CD14-positive monocyte (primary cell): Measurements from ENCODE around the gene CLK4. TPM values are rescaled to one million over a fixed set of nuclear protein-coding genes. Genes with fewer than 3 reads are reported as not detected.

Experiments used
- DNase-seq, 3 donors: peaks; one replicate each; pipeline ENCODE4 v3.0.0-alpha.2; 2011 to 2022
- H2AFZ ChIP-seq: 2 replicates; pipeline ENCODE4 v1.6.0; 2012; ENCODE audit warnings: mild to moderate bottlenecking, low read depth, low read length, inconsistent platforms; ENCODE audit not compliant: insufficient read depth, poor library complexity, severe bottlenecking
- H3K27ac ChIP-seq, 2 donors: 1 replicate in 1 of 2; 2 replicates in 1 of 2; pipeline ENCODE4 v1.5.1; 2012 to 2013; ENCODE audit warnings: low read length in 2 of 2, control low read depth in 1 of 2, inconsistent platforms in 1 of 2, low read depth in 1 of 2, mild to moderate bottlenecking in 1 of 2
- H3K27me3 ChIP-seq, 2 donors: one replicate each; pipeline versions ENCODE4 v1.6.0 to v1.6.1; 2011 to 2013; ENCODE audit warnings: low read length in 2 of 2; ENCODE audit not compliant: control insufficient read depth in 2 of 2, insufficient read depth in 2 of 2
- H3K36me3 ChIP-seq, 2 donors: replicated peaks in 1 of 2; 1 replicate in 1 of 2; 2 replicates in 1 of 2; pipeline versions ENCODE4 v1.5.1 to v1.6.1; 2012 to 2013; ENCODE audit warnings: low read length in 2 of 2, control low read depth in 1 of 2, inconsistent platforms in 1 of 2, mild to moderate bottlenecking in 1 of 2; ENCODE audit not compliant: insufficient read depth in 2 of 2, control insufficient read depth in 1 of 2
- H3K4me1 ChIP-seq, 2 donors: 1 replicate in 1 of 2; 2 replicates in 1 of 2; pipeline versions ENCODE4 v1.5.1 to v1.6.1; 2012 to 2013; ENCODE audit warnings: low read length in 2 of 2, control low read depth in 1 of 2, inconsistent platforms in 1 of 2, mild to moderate bottlenecking in 1 of 2, moderate library complexity in 1 of 2; ENCODE audit not compliant: insufficient read depth in 2 of 2, control insufficient read depth in 1 of 2
- H3K4me2 ChIP-seq: replicated peaks from 2 replicates; pipeline ENCODE3; 2012; ENCODE audit warnings: low read length, moderate library complexity, mild to moderate bottlenecking; ENCODE audit not compliant: poor library complexity, severe bottlenecking; ENCODE audit errors: extremely low read depth
- H3K4me3 ChIP-seq, 3 experiments: fragments of 200-600 bp in 1 of 3; sonication (generic) in 1 of 3; replicated peaks in 1 of 3; 1 replicate in 2 of 3; 2 replicates in 1 of 3; pipeline ENCODE4 v1.5.1; 2011 to 2013; ENCODE audit warnings: low read length in 3 of 3, mild to moderate bottlenecking in 3 of 3, control low read depth in 2 of 3, low read depth in 2 of 3, inconsistent platforms in 1 of 3, moderate library complexity in 1 of 3
- H3K79me2 ChIP-seq: 2 replicates; pipeline ENCODE4 v1.6.0; 2012; ENCODE audit warnings: mild to moderate bottlenecking, control low read depth, inconsistent platforms, low read length, moderate library complexity; ENCODE audit not compliant: insufficient read depth
- H3K9ac ChIP-seq: 2 replicates; pipeline ENCODE4 v1.6.0; 2017; ENCODE audit warnings: low read length, mild to moderate bottlenecking; ENCODE audit not compliant: insufficient read depth, poor library complexity, severe bottlenecking
- H3K9me3 ChIP-seq, 2 donors: replicated peaks in 1 of 2; 1 replicate in 1 of 2; 2 replicates in 1 of 2; pipeline versions ENCODE4 v1.5.1 to v1.6.1; 2012 to 2013; ENCODE audit warnings: low read length in 2 of 2, control low read depth in 1 of 2; ENCODE audit not compliant: control insufficient read depth in 1 of 2, insufficient read depth in 1 of 2
- H4K20me1 ChIP-seq: 2 replicates; pipeline ENCODE4 v1.6.0; 2012; ENCODE audit warnings: mild to moderate bottlenecking, low read length, control low read depth, moderate library complexity; ENCODE audit not compliant: insufficient read depth
- H3K27ac Mint-ChIP-seq, 7 donors: one replicate each; pipeline ENCODE4 v1.8.0; 2020; ENCODE audit warnings: mild to moderate bottlenecking in 7 of 7, mixed read lengths in 7 of 7, moderate library complexity in 6 of 7, inconsistent platforms in 2 of 7
- H3K27me3 Mint-ChIP-seq, 3 donors: one replicate each; pipeline ENCODE4 v1.8.0; 2021 to 2022; ENCODE audit warnings: low read depth in 3 of 3, mild to moderate bottlenecking in 3 of 3, mixed read lengths in 3 of 3, moderate library complexity in 3 of 3, inconsistent platforms in 1 of 3
- H3K36me3 Mint-ChIP-seq, 2 donors: one replicate each; pipeline ENCODE4 v1.8.0; 2020; ENCODE audit warnings: mixed read lengths in 2 of 2, inconsistent platforms in 1 of 2, mild to moderate bottlenecking in 1 of 2
- H3K4me1 Mint-ChIP-seq: one replicate; pipeline ENCODE4 v1.8.0; 2020; ENCODE audit warnings: mild to moderate bottlenecking, mixed read lengths
- H3K4me3 Mint-ChIP-seq, 2 donors: one replicate each; pipeline ENCODE4 v1.8.0; 2020; ENCODE audit warnings: mild to moderate bottlenecking in 2 of 2, mixed read lengths in 2 of 2, moderate library complexity in 1 of 2
- H3K9me3 Mint-ChIP-seq, 7 donors: one replicate each; pipeline ENCODE4 v1.8.0; 2020 to 2022; ENCODE audit warnings: mixed read lengths in 7 of 7, mild to moderate bottlenecking in 6 of 7, moderate library complexity in 6 of 7, inconsistent platforms in 2 of 7
- WGBS: methylation state at CpG from one replicate; pipeline ENCODE4 v1.1.5; 2013; ENCODE audit warnings: missing lambda C conversion rate; ENCODE audit not compliant: insufficient coverage; 5-methylcytosine and 5-hydroxymethylcytosine counted together
- intact Hi-C, 2 donors: fragments of 100-400 bp; cut with micrococcal nuclease; formaldehyde crosslinking; loops; one replicate each; pipeline versions ENCODE4 v1.15.0 to v1.15.1; 2023
- polyA plus RNA-seq, 3 donors: library from polyadenylated mRNA; depleted of rRNA in 1 of 3; unstranded in 2 of 3; stranded (reverse) in 1 of 3; fragments of 300-500 nt in 2 of 3; fragments of >200 nt in 1 of 3; fragmentation: Illumina TruSeq in 2 of 3; gene quantifications; 1 replicate in 2 of 3; 2 replicates in 1 of 3; pipeline ENCODE4 v1.2.3, GENCODE V29; 2012 to 2021
- TF ChIP-seq, protein P1 (sequence below): fragments of 200-600 bp; IDR thresholded peaks from one replicate; pipeline ENCODE4 v1.8.0; 2022; ENCODE audit warnings: antibody characterized with exemption, mild to moderate bottlenecking

The CLK4 gene
- polyA plus RNA-seq, 3 donors = 3.0 to 46.9 (median 4.9) TPM

GRCh38 chr5:178672630-178673029 is 45.8 kb upstream of the CLK4 start:
- H3K4me2 ChIP-seq = no peak overlapping the region
- peaks cover 12 to 23% of the 10 kb centered on the region in 2 donors for H3K4me1 ChIP-seq
- no peaks in the 10 kb centered on the region for H4K20me1 ChIP-seq
- WGBS = no CpG with 5 or more reads among the region's 4 CpGs
- no peaks in the 10 kb centered on the region for H3K36me3 Mint-ChIP-seq
- no peaks in the 10 kb centered on the region for H3K36me3 ChIP-seq
- DNase-seq = no peak
- intact Hi-C loops = no loop called here
- no peak overlapping the region for H2AFZ ChIP-seq
- H3K9me3 ChIP-seq = peaks cover 5 to 6% of the 10 kb centered on the region in 2 donors
- no peak overlapping the region for H3K27ac Mint-ChIP-seq
- no peak overlapping the region for H3K4me3 ChIP-seq
- peaks cover 5 to 18% (median 6%) of the 10 kb centered on the region in 3 donors for H3K27me3 Mint-ChIP-seq
- H3K79me2 ChIP-seq = no peaks in the 10 kb centered on the region
- no peak overlapping the region for H3K4me3 Mint-ChIP-seq
- H3K9ac ChIP-seq = no peak overlapping the region
- no peak overlapping the region for H3K27ac ChIP-seq
- peaks cover 5 to 22% (median 13%) of the 10 kb centered on the region in 7 donors for H3K9me3 Mint-ChIP-seq
- H3K27me3 ChIP-seq = peaks cover 0 to 4% of the 10 kb centered on the region in 2 donors
- peaks cover 19% of the 10 kb centered on the region for H3K4me1 Mint-ChIP-seq
- TF ChIP-seq, protein P1, sequence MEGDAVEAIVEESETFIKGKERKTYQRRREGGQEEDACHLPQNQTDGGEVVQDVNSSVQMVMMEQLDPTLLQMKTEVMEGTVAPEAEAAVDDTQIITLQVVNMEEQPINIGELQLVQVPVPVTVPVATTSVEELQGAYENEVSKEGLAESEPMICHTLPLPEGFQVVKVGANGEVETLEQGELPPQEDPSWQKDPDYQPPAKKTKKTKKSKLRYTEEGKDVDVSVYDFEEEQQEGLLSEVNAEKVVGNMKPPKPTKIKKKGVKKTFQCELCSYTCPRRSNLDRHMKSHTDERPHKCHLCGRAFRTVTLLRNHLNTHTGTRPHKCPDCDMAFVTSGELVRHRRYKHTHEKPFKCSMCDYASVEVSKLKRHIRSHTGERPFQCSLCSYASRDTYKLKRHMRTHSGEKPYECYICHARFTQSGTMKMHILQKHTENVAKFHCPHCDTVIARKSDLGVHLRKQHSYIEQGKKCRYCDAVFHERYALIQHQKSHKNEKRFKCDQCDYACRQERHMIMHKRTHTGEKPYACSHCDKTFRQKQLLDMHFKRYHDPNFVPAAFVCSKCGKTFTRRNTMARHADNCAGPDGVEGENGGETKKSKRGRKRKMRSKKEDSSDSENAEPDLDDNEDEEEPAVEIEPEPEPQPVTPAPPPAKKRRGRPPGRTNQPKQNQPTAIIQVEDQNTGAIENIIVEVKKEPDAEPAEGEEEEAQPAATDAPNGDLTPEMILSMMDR = no peak

- WGBS = 95% methylated on average over 2 of the region's 7 CpGs
Observed at GRCh38 chr5:178671602-178672144, 44.8 kb upstream of the CLK4 start.

More at GRCh38 chr5:178671602-178672144, 44.8 kb upstream of the CLK4 start:
- H2AFZ ChIP-seq = no peak overlapping the region
- H3K27ac ChIP-seq = no peak overlapping the region
- H3K9me3 ChIP-seq = peaks cover 5 to 11% of the 10 kb centered on the region in 2 donors
- peaks cover 0 to 4% of the 10 kb centered on the region in 2 donors for H3K27me3 ChIP-seq
- Mint-ChIP-seq H3K27ac (no peak overlapping the region), H3K4me1 (peaks cover 19% of the 10 kb centered on the region), H3K27me3 (peaks cover 3 to 19% (median 5%) of the 10 kb centered on the region in 3 donors), H3K36me3 (no peaks in the 10 kb centered on the region), H3K9me3 (peaks cover 5 to 22% (median 12%) of the 10 kb centered on the region in 7 donors), H3K4me3 (no peak overlapping the region)
- H3K4me1 ChIP-seq = peaks cover 12 to 21% of the 10 kb centered on the region in 2 donors
- H3K4me3 ChIP-seq = no peak overlapping the region
- H3K36me3 ChIP-seq = no peaks in the 10 kb centered on the region
- DNase-seq = no peak
- H3K79me2 ChIP-seq = no peaks in the 10 kb centered on the region
- H3K9ac ChIP-seq = no peak overlapping the region
- TF ChIP-seq, protein P1 = no peak
- H4K20me1 ChIP-seq = no peaks in the 10 kb centered on the region
- intact Hi-C loops = no loop called here
- H3K4me2 ChIP-seq = no peak overlapping the region
